ENCODE results near the gene TBX4.

- TF ChIP-seq CTCF (IDR thresholded peaks at IDR 0.05; ENCODE audit: insufficient read depth, low read length, poor library complexity, severe bottlenecking) (no peak), EZH2phosphoT487 (conservative IDR thresholded peaks at IDR 0.05; ENCODE audit: low read length) (no peak)
These were observed 15.9 kb upstream of the TBX4 start for GRCh38 chr17:61436273-61436672.
